IPS-11a (cell line): ENCODE measurements around the gene GSTT4.
"Not testable (repeated sequence)": the region's sequence is repeated elsewhere in the genome, so short reads cannot be mapped to it uniquely, and the experiment has no call there.

Source experiments
- H3K4me3 ChIP-seq: one replicate; pipeline ENCODE4 v1.5.1; 2013; ENCODE audit warnings: low read depth, low read length, control low read depth

The GSTT4 gene

GRCh38 chr22:24005201-24005600 lies at the start of gene GSTT4:
TSS of gene GSTT4 (minus strand) at chr22:24005453. CDS start at chr22:24005356, 97 bp downstream.
- H3K4me3 ChIP-seq = no peak within 1 kb of the TSS

DNA sequence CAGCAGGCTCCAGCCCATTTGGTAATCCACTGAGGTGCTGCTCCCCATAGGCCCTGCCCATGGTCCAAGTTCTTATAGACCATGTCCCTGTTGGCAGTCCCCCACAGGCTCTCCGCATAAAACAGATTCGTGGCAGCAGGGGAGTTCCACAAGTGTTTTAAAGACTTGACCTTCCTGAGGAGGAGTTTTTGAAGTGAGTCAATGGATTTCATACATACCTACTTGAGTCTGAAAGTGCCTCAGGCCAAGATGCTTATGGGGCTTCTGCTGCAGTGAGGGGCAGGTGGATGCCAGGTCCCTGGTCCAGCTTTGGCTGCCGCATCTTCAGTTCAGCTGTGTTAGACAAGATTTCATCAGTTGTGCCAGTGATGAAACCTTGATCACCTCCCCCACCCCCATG lies 49.1 kb upstream of the GSTT4 start:
- no peak overlapping the region for H3K4me3 ChIP-seq

DNA sequence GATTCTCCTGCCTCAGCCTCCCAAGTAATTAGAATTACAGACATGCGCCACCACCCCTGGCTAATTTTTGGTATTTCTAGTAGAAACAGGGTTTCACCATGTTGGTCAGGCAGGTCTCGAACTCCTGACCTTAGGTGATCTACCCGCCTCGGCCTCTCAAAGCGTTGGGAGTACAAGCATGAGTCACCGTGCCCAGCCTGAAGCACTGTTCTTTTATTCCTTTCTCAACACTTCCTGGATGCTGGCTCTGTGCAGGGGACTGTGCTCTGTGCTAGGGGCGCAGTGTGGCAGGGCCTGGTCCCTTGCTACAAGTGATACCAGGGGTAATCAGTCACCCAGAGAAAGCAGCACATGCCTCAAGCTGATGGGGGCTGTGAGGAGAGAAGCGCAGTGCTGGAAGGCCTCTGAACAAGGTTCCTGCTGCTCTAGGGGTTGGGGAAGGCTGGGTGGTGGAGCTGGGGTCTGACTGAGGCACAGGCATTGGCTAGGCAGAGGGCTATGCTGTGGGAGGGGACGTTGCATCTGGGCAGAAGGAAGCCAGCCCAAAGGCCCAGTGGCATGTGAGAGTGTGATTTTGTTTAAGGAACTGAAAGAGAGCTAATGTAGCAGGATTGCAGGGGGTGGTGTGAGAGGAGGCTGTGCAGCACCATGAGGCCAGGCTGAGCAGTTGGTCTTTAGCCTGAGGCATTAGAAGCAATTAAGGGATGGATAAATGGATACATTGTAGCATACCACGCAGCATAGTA lies 48.4 kb upstream of the GSTT4 start:
- H3K4me3 ChIP-seq = no peak overlapping the region

GRCh38 chr22:24051568-24051967 lies 46.3 kb upstream of the GSTT4 start:
- no peak overlapping the region for H3K4me3 ChIP-seq

DNA sequence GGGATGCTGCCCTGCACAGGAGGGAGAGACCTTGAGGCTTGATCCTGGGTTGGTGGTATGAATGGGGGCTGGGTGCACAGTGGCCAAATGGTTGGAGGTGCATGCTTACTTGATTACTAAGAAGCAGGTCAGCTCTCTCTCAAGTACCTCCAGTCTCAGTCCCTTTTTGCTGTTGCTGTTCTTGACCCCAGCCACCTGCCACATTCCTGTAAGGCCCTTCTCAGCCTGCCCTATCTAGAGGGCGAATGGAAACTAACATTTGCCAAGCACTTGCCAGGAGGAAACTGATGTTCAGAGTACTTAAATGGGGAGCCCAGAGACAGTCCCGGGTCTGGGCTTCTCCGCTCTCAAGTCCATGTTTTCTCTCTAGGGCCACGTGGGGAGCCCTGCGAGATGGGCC lies 45.8 kb upstream of the GSTT4 start:
- H3K4me3 ChIP-seq = no peak overlapping the region

DNA sequence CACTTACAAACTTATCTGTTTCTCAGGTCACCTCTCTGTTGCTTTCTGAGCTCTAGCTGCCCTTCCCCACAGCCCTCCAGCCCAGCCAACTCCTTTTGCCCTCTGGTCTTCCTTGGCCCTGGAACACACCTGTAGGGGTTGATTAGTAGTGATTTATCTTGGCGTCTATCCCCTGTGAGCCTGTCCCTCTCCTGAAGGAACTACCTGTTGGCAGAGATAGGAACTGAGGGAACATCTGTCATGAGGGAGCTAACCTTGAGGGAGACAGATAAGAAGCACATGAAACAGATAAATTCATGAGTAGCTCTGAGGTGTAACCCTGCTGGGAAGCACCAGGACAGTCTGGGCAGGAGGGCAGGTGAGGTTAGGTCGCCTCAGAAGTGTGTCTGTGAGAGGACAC lies 44.7 kb upstream of the GSTT4 start:
- H3K4me3 ChIP-seq = no peak overlapping the region

DNA sequence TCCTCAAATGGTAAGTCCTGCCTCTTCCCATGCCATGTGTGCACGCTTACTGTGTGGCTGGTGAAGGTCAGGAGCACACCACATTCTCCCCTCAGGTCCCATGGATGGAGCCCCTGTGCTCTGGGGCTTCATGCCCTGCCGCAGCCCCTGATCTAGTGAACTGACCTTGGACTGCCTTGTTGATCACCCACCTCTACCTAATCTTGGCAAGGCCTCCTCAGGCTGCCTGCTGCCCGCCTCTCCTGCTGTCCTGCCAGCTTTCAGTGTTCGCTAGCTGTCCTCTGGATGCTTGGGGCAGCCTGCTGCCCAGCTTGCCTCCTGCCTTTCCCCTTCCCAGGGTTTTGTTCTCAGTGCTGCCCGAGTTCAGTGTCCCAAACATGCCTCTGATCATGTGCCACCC lies 44.0 kb upstream of the GSTT4 start:
- no peak overlapping the region for H3K4me3 ChIP-seq

- no peak overlapping the region for H3K4me3 ChIP-seq
Measured at GRCh38 chr22:24046024-24046423, 40.8 kb upstream of the GSTT4 start.

DNA sequence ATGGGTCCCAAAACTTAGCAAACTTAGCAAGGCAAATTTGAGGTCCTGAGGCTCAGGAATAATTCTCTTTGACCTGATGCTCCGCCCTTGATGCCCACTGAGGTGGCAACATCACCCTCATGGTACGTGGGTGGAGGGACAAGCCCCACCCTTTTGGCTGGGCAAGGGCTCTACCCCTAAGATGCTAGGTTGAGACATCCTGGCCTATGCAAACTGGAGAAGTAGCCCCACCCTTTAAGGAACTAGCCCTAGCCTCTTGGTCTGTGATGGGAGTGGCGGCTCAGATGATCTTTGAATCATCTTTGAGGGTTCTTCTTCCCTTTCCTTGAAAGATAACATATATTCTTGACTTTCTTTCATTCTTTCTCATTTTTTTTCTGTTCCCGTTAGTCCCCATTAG lies 38.7 kb upstream of the GSTT4 start:
- H3K4me3 ChIP-seq = no peak overlapping the region

DNA sequence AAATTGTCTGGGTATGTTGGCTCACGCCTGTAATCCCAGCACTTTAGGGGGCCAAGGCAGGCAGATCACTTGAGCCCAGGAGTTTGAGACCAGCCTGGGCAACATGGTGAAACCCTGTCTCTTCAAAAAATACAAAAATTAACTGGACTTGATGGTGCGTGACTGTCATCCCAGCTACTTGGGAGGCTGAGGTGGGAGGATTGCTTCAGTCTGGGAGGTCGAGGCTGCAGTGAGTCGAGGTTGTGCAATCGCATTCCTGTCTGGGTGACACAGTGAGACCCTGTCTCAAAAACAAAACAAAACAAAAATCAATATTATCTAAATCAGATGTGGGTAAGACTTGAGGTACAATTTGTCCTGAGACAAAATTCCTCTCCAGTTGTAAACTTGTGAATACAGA lies 38.2 kb upstream of the GSTT4 start:
- H3K4me3 ChIP-seq = not testable (repeated sequence)

GRCh38 chr22:24040946-24041345 lies 35.7 kb upstream of the GSTT4 start:
- H3K4me3 ChIP-seq = no peak overlapping the region

- no peak overlapping the region for H3K4me3 ChIP-seq
Measured at GRCh38 chr22:24039046-24039445, 33.8 kb upstream of the GSTT4 start.

- H3K4me3 ChIP-seq = no peak overlapping the region
Measured at GRCh38 chr22:24037851-24038765, 32.9 kb upstream of the GSTT4 start.

DNA sequence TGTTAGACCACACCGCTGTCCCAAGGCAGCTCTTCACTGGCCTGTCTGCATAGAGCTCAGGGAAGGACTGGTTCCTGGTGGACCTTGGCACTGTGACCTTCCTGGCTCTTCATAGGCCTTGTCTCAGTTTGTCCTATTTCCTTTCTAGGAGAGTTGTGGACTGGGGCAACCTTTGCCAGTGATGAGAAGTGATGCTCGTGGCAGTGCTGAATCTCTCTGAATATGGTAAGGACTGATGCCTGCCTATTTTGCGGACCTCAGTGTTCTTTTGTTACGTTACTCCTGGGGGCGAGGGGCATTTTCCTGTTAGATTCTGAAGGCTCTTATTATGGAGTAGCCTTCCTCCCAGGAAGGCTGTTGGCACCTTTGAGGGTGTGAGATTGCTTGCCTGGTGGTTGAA lies 30.0 kb upstream of the GSTT4 start:
- no peak overlapping the region for H3K4me3 ChIP-seq

- no peak overlapping the region for H3K4me3 ChIP-seq
Measured at GRCh38 chr22:24033731-24034130, 28.5 kb upstream of the GSTT4 start.

DNA sequence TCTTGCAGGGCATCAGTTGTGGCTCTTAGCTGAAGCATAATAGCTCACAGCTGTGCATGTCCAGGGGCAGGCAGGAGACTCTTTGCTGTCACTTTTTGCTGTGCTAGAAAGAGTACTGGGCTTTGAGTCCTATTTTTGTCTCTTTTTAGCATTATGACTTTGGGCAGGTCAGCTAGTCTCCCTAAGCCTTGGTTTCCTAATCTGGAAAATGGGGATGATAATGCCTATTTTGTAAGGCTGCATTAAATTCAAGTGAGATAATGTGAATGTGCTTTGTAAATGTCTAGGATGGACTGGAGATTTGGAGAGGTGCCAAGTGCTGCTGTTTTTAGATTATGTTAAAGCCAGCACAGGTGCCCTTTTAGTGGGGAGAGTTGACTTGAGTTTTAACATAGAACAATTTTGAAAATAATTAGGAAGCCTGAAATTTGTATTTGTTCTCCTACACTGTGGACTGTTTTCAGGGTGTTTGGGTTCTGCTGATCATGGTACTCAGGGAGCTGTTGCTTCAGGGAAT lies 25.0 kb upstream of the GSTT4 start:
- no peak overlapping the region for H3K4me3 ChIP-seq

DNA sequence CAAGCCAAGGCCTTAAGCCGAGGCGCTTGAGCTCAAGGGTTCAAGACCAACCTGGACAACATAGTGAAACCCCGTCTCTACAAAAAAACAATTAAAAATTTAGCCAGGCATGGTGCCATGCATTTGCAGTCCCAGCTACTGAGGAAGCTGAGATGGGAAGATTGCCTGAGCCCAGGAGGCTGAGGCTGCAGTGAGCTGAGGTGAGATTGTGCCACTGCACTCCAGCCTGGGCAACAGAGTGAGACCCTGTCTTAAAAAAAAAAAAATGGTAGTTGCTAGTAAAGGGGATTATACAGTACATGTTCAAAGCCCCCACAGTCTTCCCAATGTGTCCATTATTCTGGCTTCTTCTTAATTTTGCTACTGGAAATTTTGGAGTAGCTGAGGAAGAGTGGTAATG lies 24.1 kb upstream of the GSTT4 start:
- H3K4me3 ChIP-seq = no peak overlapping the region

DNA sequence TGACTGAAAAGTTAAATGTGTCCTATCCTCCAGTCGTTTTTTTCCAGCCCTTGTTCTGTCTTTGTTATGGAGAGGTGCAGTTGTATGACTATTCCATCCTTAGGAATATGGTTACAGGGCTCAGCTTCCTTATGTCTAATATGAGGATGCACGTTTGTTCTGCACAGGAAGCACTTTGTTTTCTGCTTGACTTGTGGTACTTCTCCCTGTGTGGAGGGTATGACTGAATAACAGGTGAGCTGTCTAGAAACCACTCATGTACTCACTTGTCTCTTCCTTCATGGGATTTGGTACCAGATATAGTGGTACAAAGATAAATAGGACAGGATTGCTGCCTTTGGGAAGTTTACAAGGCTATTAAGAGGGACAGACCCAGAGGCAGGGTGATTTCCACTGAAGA lies 23.3 kb upstream of the GSTT4 start:
- H3K4me3 ChIP-seq = no peak overlapping the region

GRCh38 chr22:24027991-24028390 lies 22.7 kb upstream of the GSTT4 start:
- no peak overlapping the region for H3K4me3 ChIP-seq

GRCh38 chr22:24027389-24027975 lies 22.2 kb upstream of the GSTT4 start:
- no peak overlapping the region for H3K4me3 ChIP-seq

DNA sequence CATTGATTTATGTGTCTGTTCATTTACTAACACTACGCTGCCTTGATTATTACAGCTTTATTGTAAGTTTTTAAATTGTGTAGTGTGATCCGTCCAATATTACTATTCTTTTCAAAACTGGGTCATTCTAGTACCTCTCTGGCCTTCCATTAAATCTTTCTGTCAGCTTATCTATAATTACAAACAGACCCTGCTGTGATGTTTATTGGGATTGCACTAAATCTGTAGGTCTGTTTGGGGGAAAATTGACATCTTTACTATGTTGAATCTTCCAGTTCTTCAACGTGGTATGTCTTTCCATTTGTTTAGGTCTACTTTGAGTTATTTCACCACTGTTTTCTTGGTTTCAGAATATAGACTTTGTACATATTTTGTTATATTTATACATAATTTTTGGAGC lies 21.5 kb upstream of the GSTT4 start:
- no peak overlapping the region for H3K4me3 ChIP-seq

DNA sequence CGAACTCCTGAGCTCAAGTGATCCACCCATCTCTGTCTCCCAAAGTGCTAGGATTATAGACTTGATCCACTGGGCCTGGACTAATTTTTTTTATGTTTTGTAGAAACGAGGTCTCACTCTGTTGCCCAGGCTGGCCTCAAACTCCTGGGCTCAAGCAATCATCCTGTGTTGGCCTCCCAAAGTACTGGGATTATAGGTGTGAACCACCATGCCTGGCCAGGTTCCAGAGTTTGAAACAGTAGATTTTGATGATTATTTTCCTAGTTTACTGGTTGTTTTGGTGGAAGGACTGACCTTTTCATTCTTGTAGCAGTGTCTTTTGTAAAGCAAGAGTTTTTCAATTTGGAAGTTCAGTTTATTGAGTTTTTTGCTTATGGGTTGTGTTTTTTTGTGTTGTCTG lies 20.8 kb upstream of the GSTT4 start:
- no peak overlapping the region for H3K4me3 ChIP-seq
